LNCAP (cell line): ENCODE measurements around the gene ECI1.

Experiments used
- CTCF ChIP-seq: fragments of 450-650 bp; IDR thresholded peaks from 2 replicates; pipeline ENCODE4 v1.5.1; 2017; ENCODE audit warnings: mild to moderate bottlenecking

ECI1 gene

DNA sequence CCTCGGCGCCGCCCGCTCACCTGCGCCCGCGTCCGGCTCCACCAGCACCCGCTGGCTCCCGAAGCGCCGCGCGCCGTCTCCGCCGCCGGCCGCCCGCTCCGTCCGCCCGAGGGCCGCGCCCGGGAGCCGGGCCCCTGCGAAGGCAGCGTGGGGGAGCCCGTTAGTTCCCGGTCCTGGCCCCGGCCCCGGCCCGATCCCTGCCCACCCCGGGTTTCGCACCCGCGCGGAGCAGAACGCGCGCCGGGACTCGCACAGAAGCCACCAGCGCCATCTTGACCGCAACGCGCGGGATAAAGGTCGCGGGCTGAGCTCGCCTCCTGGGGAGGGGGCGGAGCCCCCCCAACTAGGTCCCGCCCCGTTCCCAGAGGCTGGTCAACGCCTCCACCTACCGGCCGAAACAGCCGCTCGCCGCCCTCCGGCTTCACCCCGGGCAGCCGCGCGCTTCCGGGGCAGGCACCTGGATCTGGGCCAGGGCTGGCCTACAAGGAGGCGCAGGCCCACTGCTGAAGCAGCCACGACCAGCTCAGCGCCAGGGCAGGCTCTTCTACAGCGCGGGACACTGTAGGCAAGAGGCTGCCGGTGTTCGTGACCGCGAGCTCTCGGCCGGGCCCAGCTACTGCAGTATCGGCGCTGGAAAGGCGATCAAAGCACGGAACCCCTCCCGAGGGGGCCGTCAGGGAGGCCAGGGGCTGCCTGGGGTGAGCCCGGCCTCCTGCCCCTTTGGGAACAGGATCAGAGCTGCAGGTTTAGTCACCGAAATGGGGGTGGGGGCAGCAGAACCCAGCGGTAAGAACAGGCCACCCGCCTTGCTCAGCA lies at the start of gene ECI1:
Gene ECI1 (minus strand): TSS at position 292 of the 816 bp plus-strand sequence. CDS start 21 bp downstream, at position 271.
- peak; percentile 57 for TF ChIP-seq CTCF

DNA sequence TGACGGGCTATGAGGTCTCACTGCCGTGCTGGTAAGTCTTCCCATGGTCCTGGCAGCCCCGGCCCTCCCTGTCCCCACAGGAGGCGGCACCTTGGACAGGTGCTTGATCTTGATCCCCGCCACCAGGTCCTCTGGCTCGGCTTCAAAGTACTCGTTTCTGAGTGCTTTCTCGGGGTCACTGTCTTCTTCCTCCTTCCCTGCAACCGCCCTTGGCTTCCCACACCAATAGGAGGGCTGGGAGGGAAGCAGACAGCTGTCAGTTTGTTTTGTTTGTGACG lies 48.5 kb upstream of the ECI1 start:
- no peak for TF ChIP-seq CTCF

GRCh38 chr16:2299121-2299914 lies 47.9 kb upstream of the ECI1 start:
- no peak for TF ChIP-seq CTCF

GRCh38 chr16:2298621-2299020 lies 47.2 kb upstream of the ECI1 start:
- TF ChIP-seq CTCF, result no peak

DNA sequence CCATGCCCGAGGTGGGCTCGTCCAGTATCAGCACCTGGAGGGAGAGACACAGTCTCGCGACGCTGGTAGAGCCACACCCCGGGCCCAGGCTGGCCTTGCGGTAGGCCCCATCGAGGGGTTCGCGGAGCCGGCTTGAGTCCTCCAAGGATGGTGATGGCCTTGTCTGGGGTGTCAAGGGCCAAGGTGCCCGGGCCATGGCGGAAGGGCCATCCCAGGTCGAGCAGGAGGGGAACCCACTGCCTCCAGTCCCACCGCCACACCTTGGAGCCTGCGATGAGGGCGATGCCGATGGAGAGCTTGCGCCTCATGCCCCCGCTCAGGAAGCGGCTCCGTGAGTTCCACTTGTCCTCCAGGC lies 46.1 kb upstream of the ECI1 start:
- TF ChIP-seq CTCF, result no peak

- TF ChIP-seq CTCF, result peak; percentile 63
These were observed 45.5 kb upstream of the ECI1 start for GRCh38 chr16:2296661-2297505.

DNA sequence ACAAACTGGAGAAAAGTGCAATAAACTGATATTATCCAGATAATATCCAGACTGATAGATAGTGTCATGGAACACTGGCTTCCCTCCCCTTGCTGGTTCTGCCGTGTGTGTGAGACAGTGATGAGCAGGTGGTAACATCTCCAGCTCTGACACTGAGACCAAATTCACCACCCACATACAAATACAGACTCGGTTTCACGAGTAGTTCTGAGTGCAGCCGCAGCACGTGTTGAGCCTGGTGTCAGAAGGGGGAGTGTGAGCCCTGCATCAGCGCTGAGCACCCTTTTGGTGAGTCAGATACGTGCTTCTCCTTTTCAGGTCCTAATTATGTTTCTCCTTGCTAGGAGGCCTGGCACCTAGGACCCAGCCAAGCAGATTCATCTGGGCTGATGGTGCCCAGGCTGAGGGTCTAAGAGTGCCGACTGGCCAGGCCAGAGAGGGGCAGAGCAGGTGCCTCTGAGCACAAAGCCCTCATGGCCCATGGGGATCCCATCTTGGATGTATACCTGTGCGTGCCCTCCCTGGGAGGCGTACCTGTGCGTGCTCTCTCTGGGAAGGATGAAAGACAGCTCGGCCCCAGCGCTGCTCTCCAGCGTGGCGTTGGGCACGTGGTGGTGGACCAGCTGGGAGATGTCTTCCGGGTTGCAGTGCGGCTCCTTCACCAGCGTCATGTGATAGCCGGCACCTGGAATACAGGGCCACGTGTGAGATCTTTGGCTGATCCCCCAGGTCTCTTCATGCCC lies 43.8 kb upstream of the ECI1 start:
- TF ChIP-seq CTCF, result no peak
